K562 treated with DMSO at 1 percent for 48 hours (cell line): ENCODE results near the gene FIBP. TPM values are rescaled to one million over a fixed set of nuclear protein-coding genes. Genes with fewer than 3 reads are reported as not detected.

Experiments used
- total RNA-seq: library from RNA; unstranded; fragments of 300-600 nt; gene quantifications from 2 replicates; pipeline ENCODE4 v1.2.3, GENCODE V29; 2022; ENCODE audit warnings: low replicate concordance; ENCODE audit errors: extremely low read depth

Gene FIBP
- not detected in 2 replicates for total RNA-seq

DNA sequence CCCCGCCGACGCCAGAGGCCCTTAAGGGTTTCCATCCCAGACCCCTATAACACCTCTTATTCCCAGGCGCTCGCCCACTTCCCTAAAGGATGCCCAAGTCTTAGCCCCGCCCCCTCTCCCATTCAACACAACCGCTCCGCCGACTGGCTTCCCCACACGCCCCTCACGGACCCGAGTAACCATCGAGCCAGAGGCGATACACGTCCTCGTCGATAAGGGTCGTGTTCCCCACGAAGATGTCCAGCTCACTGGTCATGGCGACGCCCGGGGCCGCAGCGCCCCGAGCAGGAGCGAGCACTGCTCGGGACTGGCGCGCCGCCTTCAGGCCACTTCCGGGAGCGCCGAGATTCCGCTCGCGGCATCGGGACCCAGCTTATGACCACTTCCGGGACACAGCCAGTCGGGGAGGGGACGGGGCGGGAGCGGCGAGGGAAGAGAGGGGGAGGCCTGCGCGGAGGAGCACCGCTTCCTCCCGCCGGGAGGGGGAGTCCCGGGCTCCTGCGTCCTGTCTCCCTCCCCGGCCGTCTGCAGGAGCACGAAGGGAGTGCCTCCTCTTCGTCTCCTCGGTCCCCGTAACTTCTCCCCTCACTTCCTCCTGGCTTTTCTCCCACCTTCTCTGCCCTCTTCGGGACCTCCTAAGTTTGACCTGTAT lies at the start of gene FIBP:
Gene FIBP, minus strand, starts transcription at position 309 of the 652 bp plus-strand sequence. Its CDS starts 53 bp downstream, at position 256.

DNA sequence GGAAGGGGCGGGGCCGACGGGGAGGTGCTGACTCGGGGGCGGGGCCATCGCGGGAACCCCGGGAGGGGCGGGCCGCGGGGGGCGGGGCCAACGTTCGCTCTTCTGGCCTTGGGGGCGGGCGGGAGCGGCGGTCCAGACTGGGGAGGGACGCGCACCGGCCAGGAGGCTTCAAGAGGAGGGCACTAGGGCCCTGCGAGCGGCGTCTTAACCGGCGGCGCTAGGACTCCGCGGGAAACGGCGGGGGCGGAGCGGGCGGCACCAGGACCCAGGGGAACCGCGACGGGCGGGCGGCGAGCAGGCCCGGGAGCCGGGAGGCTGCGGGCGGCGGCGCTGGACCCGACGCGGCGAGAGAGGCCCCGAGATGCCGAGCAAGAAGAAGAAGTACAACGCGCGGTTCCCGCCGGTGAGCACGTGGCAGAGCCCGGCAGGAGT lies 30.9 kb upstream of the FIBP start, which contains the start of gene DRAP1:
Gene DRAP1, plus strand, starts transcription at position 286 of the 432 bp plus-strand sequence. Its CDS starts 76 bp downstream, at position 362.

DNA sequence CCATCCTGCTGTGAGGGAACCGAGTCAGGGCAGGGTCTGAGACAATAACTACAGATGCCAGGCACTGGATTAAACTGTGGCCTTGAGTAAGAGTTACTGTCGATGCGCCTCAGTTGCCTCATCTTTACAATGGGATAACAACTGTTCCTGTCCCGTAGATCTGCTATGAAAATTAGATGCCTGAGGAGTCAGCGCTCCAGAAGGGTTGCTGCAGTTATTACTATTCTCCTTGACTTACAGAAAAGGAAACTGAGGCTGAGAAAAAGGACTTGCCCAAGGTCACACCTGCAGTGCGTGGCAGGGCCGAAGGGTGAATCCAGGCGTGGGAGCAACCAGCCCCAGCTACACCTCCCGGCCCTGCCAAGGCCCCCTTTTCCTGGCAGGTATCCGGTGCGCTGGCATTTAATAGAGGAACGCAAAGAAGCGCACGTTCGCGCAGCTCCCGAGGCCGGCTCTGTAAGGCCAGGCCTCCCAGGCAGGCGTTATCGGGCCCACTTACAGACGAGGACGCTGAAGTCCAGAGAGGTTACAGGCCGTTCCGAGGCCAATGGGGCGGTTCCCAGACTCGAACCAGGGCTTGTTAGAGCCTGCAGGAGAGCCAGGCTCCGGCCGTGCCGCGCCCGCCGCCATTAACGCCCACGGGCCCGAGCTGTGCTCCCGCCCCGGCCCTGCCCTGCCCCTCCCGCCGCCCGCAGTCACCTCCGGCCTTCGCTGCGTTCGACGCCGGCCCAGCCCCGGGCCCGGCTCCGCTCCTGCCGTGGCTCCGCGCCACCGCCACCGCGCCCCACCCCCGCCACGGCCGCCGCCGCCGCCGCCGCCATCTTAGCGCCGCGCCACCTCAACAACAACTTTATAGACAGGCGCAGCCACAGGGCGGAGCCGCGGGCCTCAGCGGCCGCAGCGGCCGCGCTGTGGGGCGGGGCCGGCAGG lies 30.2 kb upstream of the FIBP start, which contains the start of gene C11orf68:
Gene C11orf68, minus strand, starts transcription at position 852 of the 930 bp plus-strand sequence. Its CDS starts 31 bp downstream, at position 821.

DNA sequence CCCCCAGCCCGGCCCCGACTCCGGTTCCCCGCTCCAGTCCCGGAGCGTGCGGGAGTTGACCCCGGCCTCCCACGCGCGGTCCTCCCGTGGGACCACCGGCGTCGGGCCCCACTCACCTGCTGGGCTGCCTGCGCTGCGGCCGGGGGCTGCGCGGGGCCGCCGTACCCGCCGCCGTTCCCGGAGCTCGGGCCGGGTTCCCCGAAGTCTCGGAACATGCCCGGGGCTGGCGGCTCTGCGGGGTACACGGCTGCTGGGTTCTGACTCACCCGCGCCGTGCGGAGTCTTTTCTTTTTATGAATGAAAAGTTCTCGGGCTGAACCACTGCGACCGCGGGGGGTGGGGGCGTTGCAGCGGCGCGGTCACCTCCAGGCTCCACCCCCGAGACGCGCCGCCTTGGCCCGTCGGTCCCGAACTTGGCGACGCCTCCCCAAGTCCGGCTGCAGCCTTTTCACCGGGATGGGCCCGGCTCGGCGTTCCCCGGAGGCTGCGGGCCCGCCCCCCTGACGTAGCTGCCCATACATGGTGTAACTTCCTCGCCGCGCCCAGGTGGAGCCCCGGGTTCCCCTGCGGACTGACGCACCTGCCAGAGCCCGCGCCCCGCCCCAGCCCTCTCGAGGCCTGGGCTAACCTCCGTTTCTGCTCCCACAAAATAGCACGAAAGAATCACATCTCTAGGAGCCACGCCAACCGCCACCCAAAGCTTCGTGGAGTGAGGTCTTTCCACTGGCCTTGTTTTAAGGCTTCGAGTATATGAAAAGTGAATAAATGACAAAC lies 12.0 kb upstream of the FIBP start, which contains the start of gene FOSL1:
Gene FOSL1, minus strand, starts transcription at position 264 of the 774 bp plus-strand sequence. Its CDS starts 49 bp downstream, at position 215.

GRCh38 chr11:65890324-65891218 lies 2.3 kb upstream of the FIBP start, which contains the start of gene CCDC85B:
CCDC85B (plus strand) TSS chr11:65890673; CDS start chr11:65890784, 111 bp downstream.

GRCh38 chr11:65879617-65880016 lies 8.7 kb downstream of the FIBP start, which contains the start of gene CTSW:
CTSW (plus strand) TSS chr11:65879837; CDS start chr11:65879855, 18 bp downstream.

GRCh38 chr11:65872586-65873317 lies 15.5 kb downstream of the FIBP start, which contains the start of gene EFEMP2:
EFEMP2 (minus strand) TSS chr11:65872800; CDS start chr11:65872354, 446 bp downstream.

DNA sequence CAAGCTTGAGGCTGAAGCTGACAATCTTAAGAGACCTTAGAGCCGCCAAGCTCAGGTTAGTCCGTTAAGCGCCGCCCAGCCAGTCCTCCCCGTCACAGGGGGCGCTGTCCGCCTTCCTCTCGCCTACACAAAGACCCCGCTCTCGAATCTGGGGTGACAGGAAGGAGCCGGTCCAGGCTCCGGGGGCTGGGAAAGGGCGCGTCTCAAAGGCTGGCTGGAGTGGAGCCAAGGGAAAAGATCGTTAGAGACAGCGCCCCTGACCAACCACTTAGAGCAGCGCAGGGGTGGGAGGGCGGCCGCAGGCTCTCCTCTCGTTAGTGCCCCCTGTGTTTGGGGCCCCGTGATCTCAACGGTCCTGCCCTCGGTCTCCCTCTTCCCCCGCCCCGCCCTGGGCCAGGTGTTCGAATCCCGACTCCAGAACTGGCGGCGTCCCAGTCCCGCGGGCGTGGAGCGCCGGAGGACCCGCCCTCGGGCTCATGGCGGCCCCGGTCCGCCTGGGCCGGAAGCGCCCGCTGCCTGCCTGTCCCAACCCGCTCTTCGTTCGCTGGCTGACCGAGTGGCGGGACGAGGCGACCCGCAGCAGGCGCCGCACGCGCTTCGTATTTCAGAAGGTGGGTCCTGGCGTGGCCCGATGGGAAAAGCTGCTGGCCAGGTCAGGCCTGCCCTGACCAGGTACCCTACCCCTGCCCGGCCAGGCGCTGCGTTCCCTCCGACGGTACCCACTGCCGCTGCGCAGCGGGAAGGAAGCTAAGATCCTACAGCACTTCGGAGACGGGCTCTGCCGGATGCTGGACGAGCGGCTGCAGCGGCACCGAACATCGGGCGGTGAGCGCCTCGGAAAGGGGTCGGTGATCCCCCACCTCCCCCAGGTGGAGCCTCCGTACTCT lies 27.8 kb downstream of the FIBP start, which contains the start of gene MUS81:
Gene MUS81, plus strand, starts transcription at position 156 of the 887 bp plus-strand sequence. Its CDS starts 321 bp downstream, at position 477.

DNA sequence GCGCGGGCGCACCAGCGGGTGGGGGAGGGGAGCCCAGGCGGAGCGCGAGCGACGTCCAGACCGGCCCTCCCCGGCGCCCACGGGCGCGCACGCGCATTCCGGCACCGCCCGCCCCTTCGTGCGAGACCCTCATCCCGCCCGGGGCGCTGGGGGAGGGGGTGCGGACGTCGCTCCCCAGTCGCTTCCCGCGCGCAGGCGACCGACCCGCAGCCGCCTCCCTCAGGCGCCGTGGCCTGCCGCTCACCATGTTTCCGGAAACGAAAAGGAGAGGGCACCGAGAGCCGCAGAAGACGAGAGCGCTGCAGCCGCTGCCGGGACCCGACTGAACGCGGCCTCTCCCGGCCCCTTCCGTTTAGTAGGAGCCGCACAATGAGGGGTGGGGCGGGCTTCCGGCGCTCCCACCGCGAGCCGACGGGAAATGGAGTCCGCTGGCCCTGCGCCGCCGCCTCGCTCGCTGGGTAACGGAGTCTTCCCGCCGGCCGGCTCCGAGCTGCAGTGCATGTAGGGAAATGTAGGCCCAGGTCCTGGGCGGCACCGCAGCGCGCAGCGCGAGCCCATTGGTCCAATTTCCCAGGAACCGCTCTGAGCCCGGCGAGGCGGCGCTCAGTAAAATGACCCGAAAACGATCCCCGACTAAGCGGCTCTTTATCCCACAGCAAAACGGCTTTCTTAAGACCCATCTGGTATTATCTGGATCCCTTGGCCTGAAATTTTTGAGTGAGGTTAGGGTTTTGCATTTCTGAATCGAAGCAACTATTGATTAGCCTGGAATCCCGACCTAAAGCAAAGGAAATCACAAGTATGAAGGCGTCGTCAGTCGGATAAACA lies 30.2 kb downstream of the FIBP start, which contains the start of gene CFL1:
Gene CFL1, minus strand, starts transcription at position 328 of the 828 bp plus-strand sequence. Its CDS starts 81 bp downstream, at position 247.

Other genes with a start within 250 kb of the FIBP start
- not detected in 2 replicates for gene RELA, start 225.6 kb downstream of the FIBP start, total RNA-seq
- not detected in 2 replicates for gene KAT5, start 176.2 kb downstream of the FIBP start, total RNA-seq
- gene RNASEH2C, start 167.7 kb downstream of the FIBP start, total RNA-seq, result not detected in 2 replicates
- not detected in 2 replicates for gene AP5B1, start 107.5 kb downstream of the FIBP start, total RNA-seq
- gene OVOL1, start 101.4 kb downstream of the FIBP start, total RNA-seq, result not detected in 2 replicates
- gene SNX32, start 54.5 kb downstream of the FIBP start, total RNA-seq, result not detected in 2 replicates
- gene CFL1, start 30.3 kb downstream of the FIBP start, total RNA-seq, result 572 TPM in 1 of 2 replicates, not detected in the other
- gene MUS81, start 28.0 kb downstream of the FIBP start, total RNA-seq, result not detected in 2 replicates
- gene EFEMP2, start 15.7 kb downstream of the FIBP start, total RNA-seq, result not detected in 2 replicates
- not detected in 2 replicates for gene CTSW, start 8.6 kb downstream of the FIBP start, total RNA-seq
- gene CCDC85B, start 2.2 kb upstream of the FIBP start, total RNA-seq, result not detected in 2 replicates
- gene FOSL1, start 11.9 kb upstream of the FIBP start, total RNA-seq, result not detected in 2 replicates
- not detected in 2 replicates for gene C11orf68, start 30.6 kb upstream of the FIBP start, total RNA-seq
- not detected in 2 replicates for gene DRAP1, start 31.0 kb upstream of the FIBP start, total RNA-seq
- gene TSGA10IP, start 57.0 kb upstream of the FIBP start, total RNA-seq, result not detected in 2 replicates
- gene SART1, start 73.3 kb upstream of the FIBP start, total RNA-seq, result not detected in 2 replicates
- not detected in 2 replicates for gene EIF1AD, start 113.7 kb upstream of the FIBP start, total RNA-seq
- gene BANF1, start 114.0 kb upstream of the FIBP start, total RNA-seq, result not detected in 2 replicates
- gene CST6, start 123.5 kb upstream of the FIBP start, total RNA-seq, result not detected in 2 replicates
- not detected in 2 replicates for gene CATSPER1, start 138.0 kb upstream of the FIBP start, total RNA-seq
- not detected in 2 replicates for gene GAL3ST3, start 160.7 kb upstream of the FIBP start, total RNA-seq
- not detected in 2 replicates for gene SF3B2, start 163.9 kb upstream of the FIBP start, total RNA-seq
- not detected in 2 replicates for gene PACS1, start 181.8 kb upstream of the FIBP start, total RNA-seq